Measurements from ENCODE around the gene UBE3C.

The UBE3C gene

GRCh38 chr7:157278167-157278790 lies 139.6 kb downstream of the UBE3C start:
- DNase-seq (ENCODE audit: low read depth) = no peak
- H3K4me3 ChIP-seq (ENCODE audit: control insufficient read depth, low read depth, low read length) = no peak overlapping the region
- TF ChIP-seq CTCF (IDR thresholded peaks at IDR 0.05; ENCODE audit: control insufficient read depth, insufficient read depth, low read depth, low read length, missing control alignments) = no peak

- DNase-seq (ENCODE audit: low read depth) = no peak
- TF ChIP-seq CTCF (IDR thresholded peaks at IDR 0.05; ENCODE audit: control insufficient read depth, insufficient read depth, low read depth, low read length, missing control alignments) = no peak
- peak overlapping the region; percentile 28 for H3K4me3 ChIP-seq (ENCODE audit: control insufficient read depth, low read depth, low read length)
Observed at GRCh38 chr7:157278791-157279724, 140.3 kb downstream of the UBE3C start.

GRCh38 chr7:157279741-157280215 lies 141.1 kb downstream of the UBE3C start:
- H3K4me3 ChIP-seq (ENCODE audit: control insufficient read depth, low read depth, low read length) = peak overlapping the region; percentile 28
- DNase-seq (ENCODE audit: low read depth) = no peak
- no peak for TF ChIP-seq CTCF (IDR thresholded peaks at IDR 0.05; ENCODE audit: control insufficient read depth, insufficient read depth, low read depth, low read length, missing control alignments)

- TF ChIP-seq CTCF (IDR thresholded peaks at IDR 0.05; ENCODE audit: control insufficient read depth, insufficient read depth, low read depth, low read length, missing control alignments) = no peak
- no peak overlapping the region for H3K4me3 ChIP-seq (ENCODE audit: control insufficient read depth, low read depth, low read length)
- DNase-seq (ENCODE audit: low read depth) = no peak
Observed at GRCh38 chr7:157280216-157280841, 141.6 kb downstream of the UBE3C start.

- no peak for DNase-seq (ENCODE audit: low read depth)
- no peak overlapping the region for H3K4me3 ChIP-seq (ENCODE audit: control insufficient read depth, low read depth, low read length)
- no peak for TF ChIP-seq CTCF (IDR thresholded peaks at IDR 0.05; ENCODE audit: control insufficient read depth, insufficient read depth, low read depth, low read length, missing control alignments)
Observed at GRCh38 chr7:157281221-157281998, 142.7 kb downstream of the UBE3C start.

Measured in AG09309 (cell line).